Stimulated activated CD4-positive, alpha-beta T cell treated with anti-CD3 and anti-CD28 coated beads, Interleukin-2, amount 100 ng/mL, for 4 hours (primary cell): ENCODE results near the gene FSD1.
"Not testable (repeated sequence)": the region's sequence is repeated elsewhere in the genome, so short reads cannot be mapped to it uniquely, and the experiment has no call there.

Experiments used
- DNase-seq: peaks from one replicate; pipeline ENCODE4 v3.0.0-alpha.2; 2020; ENCODE audit warnings: low read depth

FSD1 gene

DNA sequence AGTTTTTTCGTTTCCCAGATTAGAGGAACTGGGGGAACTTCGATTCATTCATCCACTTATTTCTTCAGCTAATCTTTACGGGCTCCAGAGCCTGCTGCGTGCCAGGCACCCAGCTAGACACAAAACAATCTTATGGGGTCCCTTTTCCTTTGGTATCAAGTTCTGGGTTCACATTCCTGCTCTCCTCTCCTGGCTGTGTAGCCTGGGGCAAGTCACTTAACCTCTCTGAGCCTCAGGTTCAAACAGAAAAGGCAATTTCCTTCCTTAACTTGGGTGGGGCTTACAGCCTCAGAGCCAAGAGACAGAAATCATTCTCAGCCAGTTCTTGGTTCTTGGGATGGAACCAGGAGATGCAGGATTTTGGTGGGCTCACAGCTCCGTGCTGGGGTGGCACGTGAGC, 19.4 kb upstream of the FSD1 start:
- DNase-seq = no peak

DNA sequence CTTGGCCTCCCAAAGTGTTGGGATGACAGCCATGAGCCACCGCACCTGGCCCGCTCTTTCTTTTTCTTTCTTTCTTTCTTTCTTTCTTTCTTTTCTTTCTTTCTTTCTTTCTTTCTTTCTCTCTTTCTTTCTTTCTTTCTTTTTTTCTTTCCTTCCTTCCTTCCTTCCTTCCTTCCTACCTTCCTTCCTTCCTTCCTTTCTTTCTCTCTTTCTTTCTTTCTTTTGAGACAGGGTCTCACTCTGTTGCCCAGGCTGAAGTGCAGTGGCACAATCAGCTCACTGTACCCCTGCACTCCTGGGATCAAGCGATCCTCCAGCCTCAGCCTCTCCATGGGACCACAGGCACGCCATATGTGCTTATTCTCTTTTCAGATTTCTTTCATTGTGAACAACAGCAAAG, 18.3 kb upstream of the FSD1 start:
- DNase-seq = not testable (repeated sequence)

DNA sequence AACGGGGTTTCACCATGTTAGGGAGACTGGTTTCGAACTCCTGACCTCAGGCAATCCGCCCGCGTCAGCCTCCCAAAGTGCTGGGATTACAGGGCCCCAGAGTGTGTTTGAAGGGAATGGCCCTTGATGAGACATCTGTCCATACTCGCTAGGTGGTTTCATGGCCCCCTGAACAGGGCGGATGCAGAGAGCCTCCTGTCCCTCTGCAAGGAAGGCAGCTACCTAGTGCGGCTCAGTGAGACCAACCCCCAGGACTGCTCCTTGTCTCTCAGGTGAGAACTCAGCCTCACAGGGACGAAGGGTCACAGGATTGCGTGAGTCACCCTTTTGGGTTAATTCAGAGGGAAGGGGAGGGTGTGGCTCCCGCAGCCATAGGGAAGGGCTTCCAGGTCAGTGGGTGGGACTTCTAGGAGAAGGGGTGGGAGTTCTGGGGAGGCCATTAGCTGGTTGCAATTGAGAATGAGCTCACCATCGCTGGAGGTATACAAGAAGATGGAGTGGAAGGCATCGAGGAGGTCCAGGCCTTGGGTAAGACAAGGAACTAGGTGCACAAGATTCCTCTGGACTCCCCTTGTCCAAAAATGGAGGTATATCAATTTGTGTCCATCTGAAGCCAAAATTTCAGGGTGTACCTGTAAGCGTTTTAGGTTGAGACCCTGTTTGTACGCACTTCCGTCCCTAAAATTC, 16.2 kb upstream of the FSD1 start:
- DNase-seq = no peak

DNA sequence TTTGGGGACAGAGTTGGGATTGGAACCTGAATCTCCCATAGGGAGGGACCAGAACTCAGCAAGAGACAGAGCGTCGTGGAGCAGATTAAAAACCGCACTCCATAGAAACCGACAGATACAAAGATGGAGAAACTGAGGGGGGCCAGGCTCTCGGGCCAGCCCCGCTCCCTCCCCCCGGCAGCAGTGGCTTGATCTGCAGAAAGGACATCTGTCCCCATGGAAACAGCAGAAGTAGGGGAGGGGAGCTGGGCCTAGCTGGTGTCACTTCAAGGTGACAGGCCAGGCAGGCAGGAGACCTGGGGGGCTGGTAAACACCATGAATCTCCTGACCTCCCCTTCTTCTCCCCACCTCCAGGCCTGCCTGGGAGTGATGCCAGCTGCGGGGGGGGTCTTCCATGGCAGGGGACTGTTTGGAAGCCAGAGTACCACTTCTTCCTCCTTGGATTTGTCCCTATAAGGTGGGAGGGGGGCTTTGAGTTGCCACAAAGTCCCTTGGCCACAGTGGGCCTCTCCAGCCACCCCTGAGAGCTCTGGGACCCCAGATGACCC, 13.1 kb upstream of the FSD1 start:
- no peak for DNase-seq

DNA sequence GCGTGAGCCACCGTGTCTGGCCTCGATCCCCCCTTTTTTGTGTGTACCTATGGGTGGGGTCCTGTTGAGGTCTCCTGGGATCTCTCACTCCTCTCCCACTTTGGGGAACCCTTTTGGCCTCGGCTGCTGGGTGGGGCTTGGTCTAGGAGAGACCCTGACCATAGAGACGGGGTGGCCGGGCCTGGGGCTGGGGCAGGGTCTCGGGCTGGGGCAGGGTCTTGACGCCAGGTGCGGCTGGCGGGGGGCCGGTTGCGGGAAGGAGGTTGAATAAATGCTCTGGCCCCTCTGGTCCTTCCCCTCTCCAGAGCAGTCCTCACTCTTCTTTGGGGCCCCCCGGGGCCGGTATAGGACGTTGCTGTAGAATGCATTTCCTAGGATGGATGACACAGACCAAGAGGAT, 11.9 kb upstream of the FSD1 start:
- DNase-seq = no peak

DNA sequence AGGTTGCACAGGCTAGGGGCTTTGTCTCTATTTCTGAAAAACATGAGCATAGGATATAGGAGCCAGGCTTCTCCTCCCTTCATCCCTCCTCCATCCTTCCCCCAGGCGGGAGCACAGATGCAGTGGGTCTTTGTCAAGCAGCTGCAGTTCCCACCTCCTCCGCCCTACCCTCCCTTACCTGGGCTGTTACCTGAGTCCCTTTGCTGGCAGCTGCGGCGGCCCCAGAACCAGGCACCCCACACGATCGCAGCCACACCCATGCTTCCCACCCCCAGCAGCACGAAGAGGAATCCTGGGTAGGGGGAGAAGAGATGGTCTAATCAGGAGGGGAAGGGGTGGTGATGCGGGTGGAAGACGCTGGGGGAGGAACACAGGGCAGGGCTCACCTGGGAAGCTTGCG, 10.0 kb upstream of the FSD1 start:
- DNase-seq = no peak

DNA sequence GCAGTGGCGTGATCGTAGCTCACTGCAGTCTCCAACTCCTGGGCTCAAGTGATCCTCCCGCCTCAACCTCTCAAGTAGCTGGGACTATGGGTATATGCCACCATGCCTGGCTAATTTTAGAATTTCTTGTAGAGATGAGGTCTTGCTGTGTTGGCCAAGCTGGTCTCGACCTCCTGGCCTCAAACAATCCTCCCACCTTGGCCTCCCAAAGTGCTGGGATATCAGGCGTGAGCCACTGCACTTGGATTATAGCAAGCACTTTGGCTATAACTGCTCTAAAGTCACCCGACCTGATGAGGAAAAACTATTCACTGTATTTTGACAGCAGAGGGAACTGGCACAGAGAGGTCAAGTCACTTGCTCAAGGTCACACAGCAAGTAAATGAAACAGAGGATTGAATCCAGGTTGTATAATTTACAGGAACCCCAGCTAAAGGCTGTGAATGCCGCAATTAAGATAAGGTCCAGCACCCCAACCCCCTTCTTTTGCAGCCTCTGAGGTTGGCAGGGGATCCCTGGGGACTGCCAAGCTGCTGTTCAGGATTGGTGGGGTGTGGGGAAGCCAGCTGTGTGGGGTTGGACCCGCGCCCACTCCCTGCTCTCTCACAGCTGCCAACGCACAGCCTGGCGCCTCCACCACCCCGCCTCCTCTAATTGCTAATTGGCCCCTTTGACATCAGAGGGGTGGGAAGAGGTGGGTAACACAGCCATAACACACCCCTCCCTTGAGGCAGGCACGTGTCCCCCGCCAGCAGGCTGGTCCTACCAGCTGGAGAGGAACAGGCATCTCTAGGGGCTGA, 8.2 kb upstream of the FSD1 start:
- no peak for DNase-seq

DNA sequence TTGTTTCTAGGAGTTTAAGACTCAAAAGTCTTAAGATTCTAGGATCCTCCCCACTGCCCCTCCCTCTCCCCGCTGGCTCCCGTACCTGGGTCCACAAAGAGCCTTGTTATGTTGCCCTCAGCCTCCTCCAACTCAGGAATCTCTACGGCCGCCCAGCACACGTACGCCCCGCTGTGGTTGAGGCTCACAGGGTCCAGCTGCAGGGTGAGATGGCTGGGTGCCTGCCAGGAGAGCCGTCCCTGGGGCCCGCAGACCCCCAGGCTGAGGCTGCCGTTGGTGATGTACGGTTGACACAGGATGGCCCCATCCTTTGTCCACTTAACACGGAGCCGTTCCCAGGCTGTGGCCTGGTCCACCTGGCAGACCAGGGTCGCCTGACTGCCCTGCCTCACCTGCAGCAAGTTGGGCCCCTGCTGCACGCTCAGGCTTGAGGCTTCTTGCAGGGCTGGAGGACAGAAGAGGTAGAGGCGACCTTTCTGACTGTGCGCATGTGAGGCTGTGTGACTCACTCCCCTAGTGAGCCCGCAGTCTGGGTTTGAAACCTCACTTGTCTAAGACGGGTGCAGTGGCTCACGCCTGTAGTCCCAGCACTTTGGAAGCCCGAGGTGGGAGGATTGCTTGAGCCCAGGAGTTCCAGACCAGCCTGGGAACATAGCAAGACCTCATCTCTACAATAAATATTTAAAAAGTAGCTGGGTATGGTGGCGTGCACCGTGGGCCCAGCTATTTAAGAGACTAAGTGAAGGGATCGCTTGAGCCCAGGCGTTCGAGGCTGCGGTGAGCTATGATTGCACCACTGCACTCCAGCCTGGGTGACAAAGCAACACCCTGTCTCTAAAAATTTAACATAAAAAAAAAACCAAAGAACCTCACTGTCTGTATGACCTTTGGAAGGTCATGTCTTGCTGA, 6.2 kb upstream of the FSD1 start:
- peak; percentile 17 for DNase-seq

DNA sequence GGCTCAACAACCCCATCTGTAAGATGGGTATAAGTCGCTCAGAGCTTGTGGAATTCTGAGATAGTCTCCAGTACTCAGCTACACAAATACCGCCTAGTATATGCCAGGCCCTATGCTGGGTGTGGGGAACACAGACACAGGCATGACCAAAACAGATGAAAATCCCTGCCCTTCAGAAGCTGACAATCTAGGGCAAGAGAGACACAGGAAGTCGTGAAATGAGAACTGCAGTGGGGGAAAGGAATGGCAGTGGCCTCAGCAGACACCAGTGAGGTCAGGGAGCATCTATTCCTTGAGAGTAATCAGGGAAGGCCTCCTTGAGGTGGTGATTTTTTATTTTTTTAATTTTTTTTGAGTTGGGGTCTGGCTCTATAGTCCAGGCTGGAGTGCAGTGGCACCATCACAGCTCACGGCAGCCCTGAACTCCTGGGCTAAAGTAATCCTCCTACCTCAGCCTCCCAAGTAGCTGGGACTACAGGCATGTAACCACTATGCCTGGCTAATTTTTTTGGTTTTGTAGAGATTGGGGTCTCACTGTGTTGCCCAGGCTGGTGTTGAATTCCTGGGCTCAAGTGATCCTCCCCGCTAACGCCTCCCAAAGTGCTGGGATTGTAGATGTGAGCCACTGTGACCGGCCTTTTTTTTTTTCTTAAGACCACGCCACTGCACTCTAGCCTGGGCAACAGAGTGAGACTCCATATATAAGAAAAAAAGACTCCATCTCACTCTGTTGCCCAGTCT, 5.4 kb upstream of the FSD1 start:
- DNase-seq = no peak

DNA sequence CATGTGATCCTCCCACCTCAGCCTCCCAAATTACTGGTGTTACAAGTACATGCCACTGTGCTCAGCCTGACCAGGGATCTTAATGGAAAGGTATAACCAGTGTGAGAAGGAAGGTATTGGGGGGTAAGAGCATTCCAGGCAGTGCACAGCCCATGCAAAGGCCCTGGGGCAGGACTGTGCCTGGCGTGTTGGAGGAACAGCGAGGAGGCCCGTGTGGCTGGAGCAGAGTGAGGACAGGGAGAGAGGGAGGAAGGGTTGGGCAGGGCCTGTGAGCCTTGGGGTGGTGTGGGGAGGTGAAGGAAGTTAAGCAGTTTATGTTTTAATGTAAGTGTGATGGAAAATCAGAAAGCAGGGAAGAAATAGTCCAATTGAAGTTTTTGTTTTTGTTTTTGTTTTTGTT, 3.8 kb upstream of the FSD1 start:
- no peak for DNase-seq

DNA sequence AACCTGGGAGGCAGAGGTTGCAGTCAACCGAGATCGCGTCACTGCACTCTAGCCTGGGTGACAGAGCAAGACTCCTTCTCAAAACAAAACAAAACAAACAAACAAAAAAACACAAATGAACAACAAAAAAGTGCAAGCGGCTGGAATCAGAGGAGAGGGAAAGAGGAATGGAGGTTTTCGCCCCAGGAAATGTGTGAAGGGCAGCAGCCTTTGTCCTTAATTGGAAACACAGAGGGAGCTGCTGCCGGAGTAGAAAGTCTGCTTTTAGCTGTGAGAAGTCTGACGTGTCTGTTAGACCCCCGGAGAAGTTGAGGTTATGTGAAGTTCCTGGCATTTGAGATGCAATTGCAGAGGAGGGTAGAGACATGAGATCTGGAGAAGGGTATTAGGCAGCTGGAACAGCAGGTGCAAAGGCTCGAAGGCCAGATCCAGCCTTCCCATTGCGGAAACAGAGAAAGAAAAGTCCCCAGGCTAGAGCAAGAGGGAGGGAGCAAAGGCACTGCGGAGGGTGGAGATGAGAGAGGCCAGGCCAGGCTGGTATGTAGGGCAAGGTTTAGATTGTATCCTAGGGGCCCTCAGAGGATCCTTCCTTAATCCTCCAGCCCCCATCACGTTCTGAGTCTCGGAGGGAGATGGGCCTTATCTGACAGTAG, 2.7 kb upstream of the FSD1 start:
- DNase-seq = no peak

DNA sequence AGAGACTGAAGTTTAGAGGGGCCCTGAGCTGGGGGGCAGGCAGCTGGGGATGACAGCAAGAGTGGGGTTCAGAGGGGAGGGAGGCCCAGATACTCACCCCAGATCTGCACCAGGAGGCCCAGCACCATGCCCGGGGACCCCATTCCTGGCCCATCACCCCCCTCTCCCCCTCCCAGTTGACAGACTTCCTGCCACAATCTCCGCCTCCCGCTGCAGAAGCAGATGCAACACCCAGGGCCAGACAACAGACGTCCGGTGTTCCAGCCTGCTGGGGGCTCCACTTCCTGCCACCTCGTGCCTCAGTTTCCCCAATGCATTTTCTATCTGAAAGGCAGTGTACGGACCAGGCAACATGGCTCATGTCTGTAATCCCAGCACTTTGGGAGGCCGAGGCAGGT, 2.2 kb upstream of the FSD1 start, which contains the start of gene TMIGD2:
TMIGD2 (minus strand) TSS at position 147 of the 398 bp plus-strand sequence; CDS start at position 143, 4 bp downstream.
- no peak for DNase-seq

DNA sequence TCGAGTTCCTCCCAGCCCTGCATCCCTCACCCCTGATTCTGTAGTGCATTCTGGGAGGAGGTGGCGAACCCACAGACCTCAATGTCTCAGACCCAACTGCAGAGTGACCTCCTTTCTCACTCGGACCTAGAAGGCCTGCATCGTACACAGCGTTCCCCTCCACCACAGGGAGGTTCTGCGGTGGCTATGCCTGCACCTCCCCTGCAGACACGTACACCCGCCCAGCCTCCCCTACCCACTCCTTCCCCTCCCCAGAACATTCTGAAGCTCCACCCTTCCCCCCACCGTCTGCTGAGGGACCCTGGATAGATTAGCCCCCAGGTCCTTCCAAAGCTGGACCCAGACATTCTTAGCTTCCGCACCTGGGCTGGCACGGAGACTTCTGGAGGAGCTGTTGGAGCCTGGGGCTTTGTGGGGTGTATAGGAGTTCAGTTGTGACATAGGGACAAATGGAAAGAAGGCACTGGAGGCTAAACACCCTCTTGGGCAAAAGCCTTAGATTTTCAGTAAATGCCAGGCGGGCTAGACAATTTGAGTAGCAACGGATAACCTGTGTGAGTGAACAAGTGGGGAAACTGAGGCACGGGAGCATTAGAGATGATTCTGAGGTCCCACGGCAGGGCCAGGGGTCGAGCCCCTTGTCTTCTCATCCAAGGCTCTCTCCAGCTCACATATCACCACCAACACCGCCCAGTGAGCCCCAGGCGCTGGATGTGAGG, 420 bp upstream of the FSD1 start:
- DNase-seq = no peak

DNA sequence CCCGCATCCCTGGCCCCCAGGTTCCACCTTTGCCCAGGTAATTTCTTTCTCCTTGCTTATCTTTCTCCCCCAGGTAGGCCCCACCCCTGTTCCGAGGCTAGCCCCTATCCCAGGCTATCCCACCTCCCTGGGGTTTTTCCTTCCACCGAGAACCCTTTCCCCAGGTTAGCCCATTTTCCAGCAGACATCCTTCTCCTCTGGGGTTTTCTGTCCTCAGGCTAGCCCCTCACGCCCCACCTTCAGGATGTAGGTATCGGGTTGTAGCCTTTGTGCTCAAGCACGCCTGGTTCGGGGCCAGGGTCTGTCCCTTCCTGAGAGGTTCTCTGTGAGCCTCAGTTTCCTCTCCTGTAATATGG, 837 bp downstream of the FSD1 start:
- no peak for DNase-seq

DNA sequence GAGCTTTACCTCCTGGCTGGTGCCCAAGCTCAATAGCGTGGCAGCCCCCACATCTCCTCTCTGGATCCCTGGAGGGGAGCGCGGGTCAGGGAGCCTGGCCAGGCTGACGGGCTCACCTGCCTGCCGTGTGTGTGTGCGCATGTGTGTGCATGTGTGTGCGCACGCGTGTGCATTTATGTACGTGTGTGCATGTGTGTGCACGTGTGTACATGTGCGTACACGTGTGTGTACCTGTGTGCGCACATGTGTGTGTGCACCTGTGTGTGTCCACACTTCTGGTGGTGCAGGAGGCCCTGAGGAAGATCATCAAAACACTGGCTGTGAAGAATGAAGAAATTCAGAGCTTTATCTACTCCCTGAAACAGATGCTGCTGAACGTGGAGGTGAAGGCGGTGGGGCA, 1.3 kb downstream of the FSD1 start:
- DNase-seq = no peak

DNA sequence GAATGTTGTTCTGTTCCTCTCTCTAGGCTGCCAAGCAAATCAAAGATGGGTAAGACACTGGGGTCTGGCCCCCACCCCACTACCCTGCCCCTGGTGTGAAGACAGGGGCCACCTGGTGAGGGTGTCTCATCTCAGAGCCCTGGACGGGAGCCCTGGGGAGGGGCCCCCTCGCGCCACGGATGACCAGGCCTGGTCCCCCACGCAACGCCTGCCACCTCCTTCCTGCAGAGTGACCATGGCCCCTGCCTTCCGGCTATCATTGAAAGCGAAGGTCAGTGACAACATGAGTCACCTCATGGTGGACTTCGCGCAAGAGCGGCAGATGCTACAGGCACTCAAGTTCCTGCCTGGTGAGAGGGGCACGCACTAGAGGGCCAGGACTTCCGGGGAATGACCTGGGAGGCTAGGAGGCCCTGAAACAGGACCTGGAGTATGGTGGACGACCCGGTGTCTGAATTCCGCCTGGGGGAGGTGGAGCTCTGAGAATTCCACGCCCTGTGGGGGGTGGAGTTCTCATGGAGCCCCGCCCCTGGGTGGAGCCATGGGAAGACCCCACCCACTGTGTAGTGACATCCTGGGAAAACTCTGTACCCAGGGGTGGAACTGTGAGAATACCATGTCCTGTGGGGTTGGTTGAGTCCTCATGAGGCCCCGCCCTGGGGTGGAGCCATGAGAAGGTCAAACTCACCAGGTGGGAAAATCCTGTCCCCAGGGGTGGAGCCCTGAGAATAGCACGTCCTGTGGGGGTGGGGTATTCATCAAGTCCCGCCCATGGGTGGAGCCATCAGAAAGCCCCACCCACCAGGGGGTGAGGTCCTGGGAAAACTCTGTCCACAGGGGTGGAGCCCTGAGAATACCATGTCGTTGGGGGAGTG, 6.1 kb downstream of the FSD1 start:
- no peak for DNase-seq

DNA sequence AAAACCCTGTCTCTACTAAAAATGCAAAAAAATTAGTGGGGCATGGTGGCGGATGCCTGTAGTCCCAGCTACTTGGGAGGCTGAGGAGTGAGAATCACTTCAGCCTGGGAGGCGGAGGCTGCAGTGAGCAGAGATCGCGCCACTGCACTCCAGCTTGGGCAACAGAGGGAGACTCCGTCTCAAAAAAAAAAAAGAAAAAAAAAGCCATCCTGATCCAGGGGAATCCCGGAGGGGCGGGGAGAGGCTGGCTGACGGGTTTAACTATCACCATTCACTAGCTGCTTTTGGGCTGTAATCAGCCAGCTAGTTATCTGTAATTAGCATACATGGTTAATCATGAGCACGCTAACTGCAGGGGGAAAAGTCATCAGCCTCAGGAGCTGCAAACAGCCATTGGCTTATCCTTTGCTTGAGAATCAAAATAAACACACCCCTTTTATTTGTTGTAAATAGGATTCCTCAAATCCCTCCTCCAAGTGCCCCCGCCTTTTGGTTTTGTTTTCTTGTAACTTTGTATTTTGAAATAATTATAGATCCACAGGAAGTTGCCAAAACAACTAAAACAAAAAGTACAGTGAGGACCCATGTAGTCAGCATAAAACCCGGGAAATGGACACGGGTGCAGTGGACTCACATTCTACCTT, 9.6 kb downstream of the FSD1 start:
- DNase-seq = no peak

DNA sequence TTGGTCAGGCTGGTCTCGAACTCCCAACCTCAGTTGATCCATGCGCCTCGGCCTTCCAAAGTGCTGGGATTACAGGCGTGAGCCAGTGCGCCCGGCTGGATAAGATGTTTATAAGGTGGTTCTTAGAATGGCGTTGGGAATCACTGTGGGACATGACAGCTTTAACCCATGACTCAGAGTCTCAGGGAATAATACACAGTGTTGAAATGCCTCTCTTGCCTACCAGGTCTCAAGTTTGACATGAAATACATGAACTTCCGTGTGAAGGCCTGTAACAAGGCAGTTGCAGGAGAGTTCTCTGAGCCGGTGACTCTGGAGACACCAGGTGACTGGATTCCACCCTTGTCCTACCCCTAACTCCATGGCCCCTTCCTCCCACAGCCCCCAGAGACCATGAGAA, 12.6 kb downstream of the FSD1 start:
- no peak for DNase-seq

DNA sequence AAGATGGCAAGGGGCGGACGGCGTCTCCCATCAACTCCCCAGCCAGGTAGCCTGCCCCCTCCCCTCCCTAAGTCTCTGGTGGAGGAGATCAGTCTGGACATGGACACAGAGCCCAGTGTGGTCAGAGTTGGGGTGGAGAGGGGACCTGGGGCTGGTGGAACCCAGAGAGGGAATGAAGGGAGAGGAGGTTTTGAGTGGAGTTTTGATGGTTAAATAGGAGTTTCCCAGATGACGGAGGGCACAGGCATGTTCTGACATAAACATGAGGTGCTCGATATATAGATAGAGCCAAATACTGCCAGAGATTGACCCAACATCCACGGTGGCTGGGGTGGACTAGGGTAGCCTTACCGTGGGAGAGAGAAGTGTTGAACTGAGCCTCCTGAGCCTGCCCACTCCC, 14.1 kb downstream of the FSD1 start:
- no peak for DNase-seq
